ENCODE data around the gene TMBIM6.

GRCh38 chr12:49806877-49807276, 65.5 kb downstream of the TMBIM6 start:
- TF ChIP-seq CTCF (conservative IDR thresholded peaks at IDR 0.05; ENCODE audit: low read depth, low read length) (no peak), EZH2 (IDR thresholded peaks at IDR 0.05; ENCODE audit: low read length, unreplicated experiment) (no peak)

Measured in PC-3 (cell line).